ENCODE results near the gene CHMP4A.
A peak's percentile ranks its signal among the peaks of the same experiment; 100 is the strongest.
"Not testable (repeated sequence)": the region's sequence is repeated elsewhere in the genome, so short reads cannot be mapped to it uniquely, and the experiment has no call there.

CHMP4A gene

GRCh38 chr14:24222987-24223386, 9.7 kb upstream of the CHMP4A start:
- not testable (repeated sequence) for DNase-seq

DNA sequence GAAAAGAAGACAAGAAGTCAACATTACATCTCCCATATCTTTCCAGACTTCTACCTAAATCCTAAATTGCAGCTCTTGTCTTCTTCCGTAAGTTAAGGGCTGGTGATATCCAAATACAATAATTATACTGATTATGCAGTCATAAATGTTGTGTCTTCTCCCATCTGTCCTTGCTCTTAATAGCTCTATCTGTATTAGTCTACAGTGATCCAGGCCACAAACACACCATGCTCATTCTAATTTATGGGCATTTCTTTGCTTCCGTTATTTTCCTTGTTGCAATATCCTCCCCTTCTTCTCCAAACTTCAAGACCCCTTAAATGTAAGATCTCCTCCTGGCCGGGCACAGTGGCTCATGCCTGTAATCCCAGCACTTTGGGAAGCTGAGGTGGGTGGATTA, 6.2 kb upstream of the CHMP4A start:
- no peak for DNase-seq

- no peak for DNase-seq
These were observed 5.8 kb upstream of the CHMP4A start for GRCh38 chr14:24219080-24219479.

- not testable (repeated sequence) for DNase-seq
These were observed 3.6 kb upstream of the CHMP4A start for GRCh38 chr14:24216876-24217275.

- DNase-seq: no peak
These were observed 3.0 kb upstream of the CHMP4A start for GRCh38 chr14:24216345-24216699.

DNA sequence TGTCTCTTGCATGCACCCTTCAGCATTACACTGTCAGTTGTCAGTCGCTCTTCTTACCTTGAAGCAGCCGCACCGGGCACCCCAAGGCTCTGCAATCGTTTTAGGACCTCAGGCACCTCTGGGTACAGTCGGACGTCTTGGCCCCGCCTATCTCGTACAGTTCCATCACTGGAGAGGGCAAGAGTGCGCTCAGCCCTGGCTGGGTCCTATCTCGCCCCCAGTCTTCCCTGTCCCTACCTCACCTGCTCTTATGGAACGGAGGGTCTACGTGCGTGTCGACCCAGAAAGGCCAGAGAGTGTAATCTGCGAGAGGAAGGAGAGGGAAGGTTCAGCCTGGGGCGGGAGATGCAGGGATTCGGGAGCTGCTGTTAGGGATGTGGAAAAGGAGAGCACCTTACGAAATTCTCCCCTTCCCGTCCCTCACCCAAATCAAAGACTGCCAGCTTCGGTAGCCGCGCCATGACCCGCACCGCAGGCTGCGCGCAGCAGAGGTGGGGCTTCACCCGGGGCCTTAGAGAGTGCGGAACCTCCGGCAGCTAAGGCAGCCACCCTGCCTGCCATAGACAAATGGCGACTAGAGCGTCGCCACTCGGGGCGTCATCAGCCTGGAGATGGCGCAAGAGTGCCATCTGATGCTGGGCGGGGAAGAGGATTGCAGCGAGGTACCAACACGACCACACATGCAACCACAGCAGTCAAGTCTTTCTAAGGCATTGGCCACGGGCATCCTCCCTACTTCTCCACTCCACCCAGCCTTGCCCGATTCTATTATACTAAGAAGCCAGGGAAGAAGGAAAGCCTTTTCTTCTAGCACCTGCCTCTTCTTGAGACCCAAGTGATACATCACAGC, 2.4 kb upstream of the CHMP4A start, which contains the start of gene MDP1:
MDP1 (minus strand) TSS at position 572 of the 850 bp plus-strand sequence; CDS start at position 461, 111 bp downstream.
- peak; percentile 89 for DNase-seq

- DNase-seq: no peak
These were observed 776 bp upstream of the CHMP4A start for GRCh38 chr14:24213866-24214662.

GRCh38 chr14:24211311-24211710, 2.0 kb downstream of the CHMP4A start:
- DNase-seq: no peak

DNA sequence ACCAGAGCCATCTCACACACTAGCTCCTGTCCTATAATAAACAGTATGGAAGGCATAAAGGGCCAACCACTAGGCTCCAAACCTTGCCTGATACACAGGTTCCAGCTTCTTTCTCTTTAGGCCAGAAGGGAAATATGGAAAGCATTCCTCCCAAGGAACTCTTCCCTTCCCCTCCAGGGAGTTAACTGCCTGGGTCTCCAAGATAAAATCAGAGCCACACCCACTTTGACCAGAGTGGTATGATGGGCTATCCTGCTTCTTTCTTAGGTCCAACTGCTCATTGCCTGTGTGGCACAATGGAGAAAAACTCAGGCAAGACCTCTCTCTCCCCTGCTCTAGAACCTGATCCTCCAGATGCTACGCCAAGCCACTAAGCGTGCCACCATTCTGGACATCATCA, 5.7 kb downstream of the CHMP4A start:
- no peak for DNase-seq

GRCh38 chr14:24207104-24207551, 6.2 kb downstream of the CHMP4A start:
- DNase-seq: no peak

- DNase-seq: no peak
These were observed 6.8 kb downstream of the CHMP4A start for GRCh38 chr14:24206260-24207103.

- no peak for DNase-seq
These were observed 8.8 kb downstream of the CHMP4A start for GRCh38 chr14:24204163-24205146.

DNA sequence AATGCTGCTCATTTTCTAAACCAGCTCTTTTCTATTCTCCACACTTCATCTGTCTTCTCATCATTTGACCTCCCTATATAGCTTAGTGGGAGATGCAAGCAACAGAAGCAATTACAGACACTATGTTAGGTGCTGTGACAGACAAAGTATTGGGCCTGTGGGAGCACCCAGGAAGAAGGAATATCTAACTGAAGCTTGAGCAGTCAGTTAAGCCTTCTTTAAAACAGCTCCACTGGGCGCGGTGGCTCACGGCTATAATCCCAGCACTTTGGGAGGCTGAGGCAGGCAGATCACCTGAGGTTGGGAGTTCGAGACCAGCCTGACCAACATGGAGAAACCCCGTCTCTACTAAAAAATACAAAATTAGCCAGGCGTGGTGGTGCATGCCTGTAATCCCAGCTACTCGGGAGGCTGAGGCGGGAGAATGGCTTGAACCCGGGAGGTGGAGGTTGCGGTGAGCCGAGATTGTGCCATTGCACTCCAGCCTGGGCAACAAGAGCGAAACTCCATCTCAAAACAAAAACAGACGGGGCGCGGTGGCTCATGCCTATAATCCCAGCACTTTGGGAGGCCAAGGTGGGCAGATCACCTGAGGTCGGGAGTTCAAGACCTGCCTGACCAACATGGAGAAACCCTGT, 9.9 kb downstream of the CHMP4A start:
- not testable (repeated sequence) for DNase-seq

DNA sequence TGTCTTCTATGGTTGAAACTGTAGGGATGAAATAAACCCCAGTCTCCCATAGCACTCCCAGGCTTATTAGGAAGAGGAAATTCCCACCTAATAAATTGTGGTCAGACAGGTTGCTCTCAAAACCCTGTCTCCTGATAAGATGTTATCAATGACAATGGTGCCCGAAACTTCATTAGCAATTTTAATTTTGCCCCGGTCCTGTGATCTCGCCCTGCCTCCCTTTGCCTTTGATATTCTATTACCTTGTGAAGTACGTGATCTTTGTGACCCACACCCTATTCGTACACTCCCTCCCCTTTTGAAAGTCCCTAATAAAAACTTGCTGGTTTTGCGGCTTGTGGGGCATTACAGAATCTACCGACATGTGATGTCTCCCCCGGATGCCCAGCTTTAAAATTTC, 10.8 kb downstream of the CHMP4A start:
- DNase-seq: not testable (repeated sequence)

DNA sequence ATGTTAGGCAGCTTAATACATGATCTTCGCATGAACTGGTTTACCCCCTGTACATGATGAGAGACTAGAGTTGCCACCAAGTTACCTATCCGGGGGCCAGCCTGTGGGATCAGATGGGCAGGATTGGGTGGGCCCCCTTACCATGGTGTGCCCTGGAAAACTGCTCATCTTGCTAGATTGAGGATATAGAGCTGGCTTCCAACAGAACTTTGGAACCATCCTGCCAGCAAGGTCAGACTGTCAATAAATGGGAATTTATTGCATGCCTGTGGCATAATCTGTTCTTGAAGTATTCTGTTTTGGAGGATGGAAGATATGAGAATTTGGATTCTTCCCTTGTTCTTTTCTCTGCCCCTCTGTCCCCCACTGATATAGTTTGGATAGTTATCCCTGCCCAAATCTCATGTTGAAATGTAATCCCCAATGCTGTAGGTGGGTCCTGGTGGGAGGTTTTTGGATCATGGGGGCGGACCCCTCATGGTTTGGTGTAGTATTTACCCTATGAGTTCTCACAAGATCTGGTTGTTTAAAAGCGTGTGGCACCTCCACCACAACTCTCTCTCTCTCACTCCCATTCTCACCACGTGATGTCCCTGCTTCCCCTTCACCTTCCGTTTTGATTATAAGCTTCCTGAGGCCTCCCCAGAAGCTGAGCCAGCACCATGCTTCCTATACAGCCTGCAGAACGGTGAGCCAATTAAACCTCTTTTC, 14.3 kb downstream of the CHMP4A start:
- no peak for DNase-seq

GRCh38 chr14:24197056-24197450, 16.2 kb downstream of the CHMP4A start:
- no peak for DNase-seq

GRCh38 chr14:24196071-24197055, 16.9 kb downstream of the CHMP4A start:
- DNase-seq: no peak

- DNase-seq: peak; percentile 89
These were observed 17.9 kb downstream of the CHMP4A start, which contains the start of gene TM9SF1 for GRCh38 chr14:24195186-24196070. TSS of gene TM9SF1 (minus strand) at chr14:24195441. CDS start at chr14:24195019, 422 bp downstream.
